Fibroblast of villous mesenchyme (primary cell): ENCODE data around the gene LCN9. TPM values are rescaled to one million over a fixed set of nuclear protein-coding genes. Genes with fewer than 3 reads are reported as not detected.
"Not testable (repeated sequence)": the region's sequence is repeated elsewhere in the genome, so short reads cannot be mapped to it uniquely, and the experiment has no call there.

Experiments used
- DNase-seq: peaks from one replicate; pipeline ENCODE4 v3.0.0-alpha.2; 2010; ENCODE audit warnings: low read depth
- H3K4me3 ChIP-seq: 2 replicates; pipeline ENCODE4 v1.5.1; 2011; ENCODE audit warnings: low read depth, mild to moderate bottlenecking, low read length
- total RNA-seq: library from RNA; depleted of rRNA; stranded (reverse); fragments of >200 nt; gene quantifications from 2 replicates; pipeline ENCODE4 v1.2.3, GENCODE V29; 2012
- TF ChIP-seq, protein P1 (sequence below): IDR thresholded peaks from 2 replicates; pipeline ENCODE4 v1.5.1; 2012; ENCODE audit warnings: low read depth, mild to moderate bottlenecking, low read length; ENCODE audit not compliant: insufficient read depth

Gene LCN9
- total RNA-seq, 1 donor: not detected

DNA sequence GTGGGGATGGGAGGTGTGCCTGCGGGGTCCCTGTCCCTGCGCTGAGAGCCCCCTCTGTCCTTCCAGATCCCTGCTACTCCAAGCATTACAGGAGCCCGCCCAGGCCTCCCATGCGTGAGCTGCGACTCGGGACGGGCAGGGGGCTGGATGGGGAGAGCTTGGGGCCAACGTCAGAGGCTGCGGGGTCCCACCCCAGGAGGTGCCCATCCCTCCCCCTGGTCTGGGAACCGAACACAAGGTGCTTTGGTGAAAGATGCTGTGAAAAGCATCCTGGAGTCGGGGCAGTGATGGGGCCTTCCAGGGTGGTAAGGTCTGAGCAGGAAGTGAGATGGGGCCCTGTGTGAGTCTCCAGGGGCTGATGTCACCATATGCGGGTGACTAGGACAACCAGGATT, 2.7 kb downstream of the LCN9 start:
- TF ChIP-seq, protein P1, sequence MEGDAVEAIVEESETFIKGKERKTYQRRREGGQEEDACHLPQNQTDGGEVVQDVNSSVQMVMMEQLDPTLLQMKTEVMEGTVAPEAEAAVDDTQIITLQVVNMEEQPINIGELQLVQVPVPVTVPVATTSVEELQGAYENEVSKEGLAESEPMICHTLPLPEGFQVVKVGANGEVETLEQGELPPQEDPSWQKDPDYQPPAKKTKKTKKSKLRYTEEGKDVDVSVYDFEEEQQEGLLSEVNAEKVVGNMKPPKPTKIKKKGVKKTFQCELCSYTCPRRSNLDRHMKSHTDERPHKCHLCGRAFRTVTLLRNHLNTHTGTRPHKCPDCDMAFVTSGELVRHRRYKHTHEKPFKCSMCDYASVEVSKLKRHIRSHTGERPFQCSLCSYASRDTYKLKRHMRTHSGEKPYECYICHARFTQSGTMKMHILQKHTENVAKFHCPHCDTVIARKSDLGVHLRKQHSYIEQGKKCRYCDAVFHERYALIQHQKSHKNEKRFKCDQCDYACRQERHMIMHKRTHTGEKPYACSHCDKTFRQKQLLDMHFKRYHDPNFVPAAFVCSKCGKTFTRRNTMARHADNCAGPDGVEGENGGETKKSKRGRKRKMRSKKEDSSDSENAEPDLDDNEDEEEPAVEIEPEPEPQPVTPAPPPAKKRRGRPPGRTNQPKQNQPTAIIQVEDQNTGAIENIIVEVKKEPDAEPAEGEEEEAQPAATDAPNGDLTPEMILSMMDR: no peak
- no peak overlapping the region for H3K4me3 ChIP-seq
- no peak for DNase-seq

DNA sequence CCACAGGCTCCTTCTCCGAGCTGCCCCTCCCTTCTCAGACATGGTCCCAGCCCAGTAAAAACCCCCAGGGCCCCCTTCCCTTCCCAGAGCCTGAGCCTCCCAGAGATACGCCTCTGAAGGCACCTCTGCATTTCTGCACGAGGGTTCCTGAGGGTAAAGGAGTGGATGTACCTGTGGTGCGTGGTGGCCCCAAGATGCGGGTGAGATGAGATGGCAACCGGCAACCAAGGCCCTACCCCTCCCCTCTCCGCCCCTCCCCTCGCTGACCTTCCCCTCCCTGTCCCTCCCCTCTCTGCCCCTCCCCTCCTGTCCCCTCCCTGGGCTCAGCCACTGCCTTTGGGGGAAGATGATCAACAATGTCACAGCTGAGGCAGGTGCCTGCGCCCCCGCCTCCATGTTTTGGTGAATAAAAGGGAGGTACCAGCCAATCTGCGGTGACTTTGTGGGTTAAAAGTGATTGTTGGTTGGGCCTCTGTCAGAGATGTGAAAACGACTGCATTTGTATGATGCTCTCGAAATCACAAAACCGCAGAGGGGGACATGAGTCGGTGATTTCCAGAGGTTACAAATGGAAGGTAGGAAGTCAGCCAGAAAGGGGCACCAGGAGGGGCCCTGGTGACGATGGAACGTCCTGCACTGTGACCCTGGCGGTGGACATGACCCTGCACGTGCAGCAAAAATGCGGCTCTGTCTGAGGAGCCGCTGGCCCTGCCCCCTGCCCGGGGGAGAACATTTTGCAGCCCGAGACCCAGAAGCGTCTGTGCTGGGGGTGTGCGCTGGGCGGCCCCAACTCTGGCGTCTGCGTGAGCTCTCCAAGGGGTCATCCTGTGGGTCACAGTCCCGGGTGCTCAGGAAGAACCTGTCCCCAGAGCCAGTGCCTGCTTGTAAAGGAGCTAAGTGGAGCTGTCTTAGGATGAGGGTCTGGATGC, 3.7 kb downstream of the LCN9 start:
- DNase-seq: no peak
- H3K4me3 ChIP-seq: no peak overlapping the region
- TF ChIP-seq, protein P1: no peak

DNA sequence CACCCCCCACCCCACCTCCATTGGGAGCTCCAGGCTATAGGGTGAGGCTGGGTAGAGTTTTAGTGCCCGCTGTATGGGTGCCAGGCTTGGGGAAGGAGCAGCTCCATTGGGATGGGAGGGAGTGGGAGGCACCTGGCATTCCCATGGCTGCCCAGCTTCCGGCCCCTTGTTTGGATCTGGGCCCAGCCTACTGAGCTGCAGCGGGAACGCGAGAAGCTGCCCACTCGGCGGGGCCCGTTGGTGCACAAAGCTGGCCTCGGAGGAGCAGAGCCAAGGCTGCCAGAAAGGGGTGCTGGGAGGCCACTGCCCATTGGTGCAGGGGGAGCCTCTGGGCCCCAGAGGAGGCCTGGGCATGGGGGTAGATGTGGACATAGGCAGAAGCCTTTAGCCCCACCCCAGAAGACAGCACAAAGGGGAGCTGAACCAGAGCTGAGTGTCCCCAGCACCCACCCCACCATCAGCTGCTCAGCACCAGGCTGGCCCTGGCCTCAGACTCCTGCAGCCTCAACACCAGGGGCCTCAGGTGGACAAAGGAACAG, 4.4 kb downstream of the LCN9 start:
- H3K4me3 ChIP-seq: no peak overlapping the region
- TF ChIP-seq, protein P1: no peak
- no peak for DNase-seq

DNA sequence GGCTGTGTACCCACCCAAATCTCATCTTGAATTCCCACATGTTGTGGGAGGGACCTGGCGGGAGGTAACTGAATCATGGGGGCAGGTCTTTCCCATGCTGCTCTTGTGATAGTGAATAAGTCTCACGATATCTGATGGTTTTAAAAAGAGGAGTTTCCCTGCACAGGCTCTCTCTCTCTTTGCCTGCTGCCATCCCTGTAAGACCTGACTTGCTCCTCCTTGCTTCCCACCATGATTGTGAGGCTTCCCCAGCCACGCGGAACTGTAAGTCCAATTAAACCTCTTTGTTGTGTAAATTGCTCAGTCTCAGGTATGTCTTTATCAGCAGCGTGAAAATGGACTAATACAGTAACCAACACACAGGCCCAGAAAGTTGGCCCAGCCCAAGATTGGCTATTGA, 5.9 kb downstream of the LCN9 start:
- H3K4me3 ChIP-seq, DNase-seq: not testable (repeated sequence)

DNA sequence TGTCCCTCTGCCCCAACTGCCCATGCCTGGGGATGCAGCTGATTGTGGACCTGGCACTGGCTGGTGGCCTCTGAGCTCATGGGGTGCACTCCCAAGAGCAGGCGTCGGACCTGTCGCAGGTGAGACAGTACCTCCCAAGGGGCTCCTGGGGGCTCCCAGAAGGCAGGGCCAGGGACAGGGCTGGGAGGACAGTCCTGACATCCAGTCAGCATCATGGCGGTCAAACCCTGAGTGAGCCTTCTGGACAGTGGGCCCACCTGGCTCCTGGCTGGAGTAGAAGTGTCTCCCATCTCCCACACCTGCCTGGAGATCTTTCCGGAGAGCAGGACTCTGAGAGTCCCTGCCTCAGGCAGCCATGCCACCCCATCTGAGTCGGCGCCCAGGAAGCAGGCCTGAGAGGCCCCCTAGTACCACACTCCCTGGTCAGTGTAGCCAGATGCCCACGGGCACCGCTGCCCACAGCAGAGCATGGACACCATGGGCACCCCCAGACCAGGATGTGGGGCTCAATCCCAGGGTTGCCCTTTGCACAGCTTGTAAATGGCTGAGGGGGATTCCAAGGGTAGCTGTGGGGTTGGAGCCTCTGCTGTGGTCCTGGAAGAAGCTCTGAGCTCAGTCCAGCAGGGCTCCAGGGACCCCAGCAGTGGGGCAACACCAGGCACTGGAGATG, 6.6 kb downstream of the LCN9 start:
- TF ChIP-seq, protein P1: no peak
- DNase-seq: no peak
- no peak overlapping the region for H3K4me3 ChIP-seq

DNA sequence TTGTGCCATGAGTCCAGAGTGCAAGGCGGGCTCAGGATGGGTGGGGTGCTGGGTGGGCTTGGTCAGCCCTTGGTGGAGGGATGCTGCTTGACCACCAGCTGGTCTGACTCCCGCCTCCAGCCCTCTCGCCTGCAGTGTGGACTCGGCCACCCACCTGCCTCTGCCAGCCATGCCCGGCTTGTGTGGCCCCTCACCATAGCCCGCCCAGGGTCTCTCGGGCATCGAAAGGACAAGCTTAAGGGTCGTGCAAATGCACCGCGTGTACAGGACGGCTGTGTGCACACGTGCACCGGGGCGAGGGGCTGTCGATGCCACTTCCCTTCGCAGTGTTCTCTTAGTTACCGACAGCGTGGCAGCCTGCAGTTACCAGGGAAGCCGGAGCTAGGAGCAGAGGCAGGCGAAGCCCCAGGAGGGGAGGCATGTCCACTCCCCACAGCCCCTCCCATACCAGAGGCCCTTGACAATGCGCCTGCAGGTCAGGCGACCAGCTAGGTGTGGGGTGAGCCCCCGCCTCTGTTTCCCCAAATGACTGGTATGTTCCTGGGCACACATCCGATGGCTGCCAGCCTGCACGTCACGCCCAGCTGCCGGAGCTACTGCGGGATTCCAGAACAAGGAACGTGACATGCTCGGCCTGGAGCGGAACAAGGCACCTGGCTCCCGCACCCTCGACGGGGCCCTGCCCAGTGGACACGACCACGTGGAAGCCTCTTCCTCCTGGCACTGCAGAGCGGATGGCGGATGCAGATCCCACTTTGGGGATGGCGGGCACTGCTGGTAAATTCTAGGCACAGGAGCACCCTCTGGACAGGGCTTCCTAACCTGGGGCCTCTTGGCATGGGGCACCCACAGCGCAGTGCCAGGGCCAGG, 7.8 kb downstream of the LCN9 start:
- DNase-seq: no peak
- TF ChIP-seq, protein P1: no peak
- no peak overlapping the region for H3K4me3 ChIP-seq
